GM06990 (cell line): ENCODE results near the gene LVRN.

Experiments
- DNase-seq: peaks from one replicate; pipeline ENCODE4 v3.0.0-alpha.2; 2011; ENCODE audit not compliant: insufficient read length; ENCODE audit errors: extremely low read depth
- H3K27me3 ChIP-seq: replicated peaks from 2 replicates; pipeline ENCODE4 v1.6.0; 2011; ENCODE audit warnings: low read length; ENCODE audit not compliant: control insufficient read depth, insufficient read depth
- H3K36me3 ChIP-seq: 2 replicates; pipeline ENCODE4 v1.5.1; 2011; ENCODE audit warnings: low read length; ENCODE audit not compliant: control insufficient read depth, insufficient read depth
- H3K4me3 ChIP-seq: replicated peaks from 2 replicates; pipeline ENCODE4 v1.5.1; 2011; ENCODE audit warnings: low read depth, mild to moderate bottlenecking, control low read depth, low read length
- CTCF ChIP-seq: IDR thresholded peaks from 2 replicates; pipeline ENCODE4 v1.5.1; 2011; ENCODE audit warnings: low read length, control low read depth, mild to moderate bottlenecking, inconsistent platforms; ENCODE audit not compliant: insufficient read depth, poor library complexity, severe bottlenecking

LVRN gene

GRCh38 chr5:116023619-116024018 is 61.3 kb downstream of the LVRN start:
- no peak overlapping the region for H3K4me3 ChIP-seq
- no peak for TF ChIP-seq CTCF
- H3K27me3 ChIP-seq = no peaks in the 10 kb centered on the region
- DNase-seq = no peak
- no peaks in the 10 kb centered on the region for H3K36me3 ChIP-seq

- Histone ChIP-seq H3K4me3 (no peak overlapping the region), H3K27me3 (no peaks in the 10 kb centered on the region), H3K36me3 (no peaks in the 10 kb centered on the region)
- DNase-seq = no peak
- TF ChIP-seq CTCF = no peak
Measured at GRCh38 chr5:116025866-116026265, 63.6 kb downstream of the LVRN start.

GRCh38 chr5:116032094-116032517 is 69.8 kb downstream of the LVRN start, which contains the start of gene ARL14EPL:
ARL14EPL (plus strand) TSS chr5:116032472; CDS start chr5:116051466, 18,994 bp downstream.
- peak; percentile 15 for DNase-seq
- peak; percentile 41 for TF ChIP-seq CTCF
- H3K4me3 ChIP-seq = no peak within 1 kb of the TSS
- no peaks in the 10 kb centered on the region for H3K27me3 ChIP-seq
- H3K36me3 ChIP-seq = no peaks in the 10 kb centered on the region

- Histone ChIP-seq H3K27me3 (no peaks in the 10 kb centered on the region), H3K4me3 (no peak overlapping the region), H3K36me3 (no peaks in the 10 kb centered on the region)
- no peak for TF ChIP-seq CTCF
- peak; percentile 16 for DNase-seq
Measured at GRCh38 chr5:116032991-116033390, 70.7 kb downstream of the LVRN start.

- no peak for TF ChIP-seq CTCF
- Histone ChIP-seq H3K36me3 (no peaks in the 10 kb centered on the region), H3K27me3 (no peaks in the 10 kb centered on the region), H3K4me3 (no peak overlapping the region)
- DNase-seq = no peak
Measured at GRCh38 chr5:116035123-116035522, 72.8 kb downstream of the LVRN start.

- Histone ChIP-seq H3K27me3 (no peaks in the 10 kb centered on the region), H3K36me3 (no peaks in the 10 kb centered on the region), H3K4me3 (no peak overlapping the region)
- DNase-seq = no peak
- peak; percentile 9 for TF ChIP-seq CTCF
Measured at GRCh38 chr5:116037236-116037822, 75.1 kb downstream of the LVRN start.
